Naive thymus-derived CD4-positive, alpha-beta T cell (primary cell): ENCODE results near the gene GPR107. TPM values are rescaled to one million over a fixed set of nuclear protein-coding genes. Genes with fewer than 3 reads are reported as not detected.

ENCODE experiments used
- ATAC-seq: fragments of 150-1000 bp; cut with Tn5 transposase; 2 replicates; pipeline ENCODE4 v1.10.0; 2021; ENCODE audit warnings: mild to moderate bottlenecking, moderate library complexity
- CTCF ChIA-PET: fragments of 350-600 bp; sonication (Branson Sonifier 250); formaldehyde crosslinking; loops from one replicate; lab custom pipeline; 2021; ENCODE audit warnings: antibody characterized with exemption; lab: Charles Lee
- POLR2A ChIA-PET: fragments of 350-600 bp; sonication (Branson Sonifier 250); formaldehyde crosslinking; loops from one replicate; lab custom pipeline; 2021; ENCODE audit warnings: antibody characterized with exemption, inconsistent platforms; lab: Charles Lee
- DNase-seq, 9 donors: peaks; one replicate each; pipeline versions ENCODE4 v3.0.0 to v3.0.0-alpha.2; 2020 to 2022; ENCODE audit warnings: mixed read lengths in 1 of 9
- H3K27ac ChIP-seq: one replicate; pipeline ENCODE4 v1.7.0; 2013; ENCODE audit warnings: mild to moderate bottlenecking, low read depth, low read length, moderate library complexity
- H3K27me3 ChIP-seq, 2 donors: one replicate each; pipeline ENCODE4 v1.7.0; 2013; ENCODE audit warnings: low read length in 2 of 2, mild to moderate bottlenecking in 2 of 2, moderate library complexity in 2 of 2; ENCODE audit not compliant: control insufficient read depth in 2 of 2, insufficient read depth in 2 of 2
- H3K36me3 ChIP-seq, 3 experiments: 1 replicate in 2 of 3; 2 replicates in 1 of 3; pipeline ENCODE4 v1.7.0; 2013; ENCODE audit warnings: low read length in 3 of 3, mild to moderate bottlenecking in 3 of 3, moderate library complexity in 1 of 3; ENCODE audit not compliant: insufficient read depth in 3 of 3, control insufficient read depth in 2 of 3
- H3K4me1 ChIP-seq, 2 donors: one replicate each; pipeline ENCODE4 v1.7.0; 2013; ENCODE audit warnings: low read length in 2 of 2, mild to moderate bottlenecking in 2 of 2, moderate library complexity in 1 of 2; ENCODE audit not compliant: control insufficient read depth in 2 of 2, insufficient read depth in 2 of 2
- H3K4me3 ChIP-seq: 2 replicates; pipeline ENCODE4 v1.7.0; 2013; ENCODE audit warnings: mild to moderate bottlenecking, low read length
- H3K9me3 ChIP-seq, 3 experiments: 1 replicate in 2 of 3; 2 replicates in 1 of 3; pipeline ENCODE4 v1.7.0; 2013; ENCODE audit warnings: low read length in 3 of 3; ENCODE audit not compliant: control insufficient read depth in 2 of 3
- H3K27ac Mint-ChIP-seq, 9 donors: one replicate each; pipeline ENCODE4 v1.8.0; 2020 to 2022; ENCODE audit warnings: mixed read lengths in 9 of 9, mild to moderate bottlenecking in 8 of 9, moderate library complexity in 5 of 9, inconsistent platforms in 2 of 9
- H3K27me3 Mint-ChIP-seq, 5 donors: one replicate each; pipeline ENCODE4 v1.8.0; 2021 to 2022; ENCODE audit warnings: mixed read lengths in 5 of 5, mild to moderate bottlenecking in 1 of 5
- H3K36me3 Mint-ChIP-seq, 5 donors: one replicate each; pipeline ENCODE4 v1.8.0; 2020 to 2022; ENCODE audit warnings: mixed read lengths in 5 of 5, mild to moderate bottlenecking in 3 of 5, inconsistent platforms in 1 of 5
- H3K4me1 Mint-ChIP-seq, 7 donors: one replicate each; pipeline ENCODE4 v1.8.0; 2020 to 2022; ENCODE audit warnings: mixed read lengths in 7 of 7, mild to moderate bottlenecking in 3 of 7, inconsistent platforms in 1 of 7
- H3K4me3 Mint-ChIP-seq, 10 donors: one replicate each; pipeline ENCODE4 v1.8.0; 2020 to 2022; ENCODE audit warnings: mild to moderate bottlenecking in 10 of 10, mixed read lengths in 10 of 10, moderate library complexity in 6 of 10, inconsistent platforms in 2 of 10
- H3K9me3 Mint-ChIP-seq, 11 donors: one replicate each; pipeline ENCODE4 v1.8.0; 2020 to 2022; ENCODE audit warnings: mixed read lengths in 11 of 11, mild to moderate bottlenecking in 4 of 11, inconsistent platforms in 1 of 11, moderate library complexity in 1 of 11
- intact Hi-C, 2 donors: fragments of 100-400 bp; cut with micrococcal nuclease; formaldehyde crosslinking; loops; one replicate each; pipeline ENCODE4 v1.15.1; 2023
- polyA plus RNA-seq, 2 donors: library from polyadenylated mRNA; unstranded; fragments of 300-500 nt; fragmentation: Illumina TruSeq; gene quantifications; one replicate each; pipeline ENCODE4 v1.2.3, GENCODE V29; 2021
- total RNA-seq, 6 experiments: library from RNA in 5 of 6; stranded (reverse) in 5 of 6; gene quantifications; 1 replicate in 5 of 6; 2 replicates in 1 of 6; pipeline ENCODE4 v1.2.3 and lab custom pipeline; 2021 to 2026

Gene GPR107
- total and polyA plus RNA-seq, 7 experiments from 2014 or later, result 2.8 to 24.0 (median 21.9) TPM

DNA sequence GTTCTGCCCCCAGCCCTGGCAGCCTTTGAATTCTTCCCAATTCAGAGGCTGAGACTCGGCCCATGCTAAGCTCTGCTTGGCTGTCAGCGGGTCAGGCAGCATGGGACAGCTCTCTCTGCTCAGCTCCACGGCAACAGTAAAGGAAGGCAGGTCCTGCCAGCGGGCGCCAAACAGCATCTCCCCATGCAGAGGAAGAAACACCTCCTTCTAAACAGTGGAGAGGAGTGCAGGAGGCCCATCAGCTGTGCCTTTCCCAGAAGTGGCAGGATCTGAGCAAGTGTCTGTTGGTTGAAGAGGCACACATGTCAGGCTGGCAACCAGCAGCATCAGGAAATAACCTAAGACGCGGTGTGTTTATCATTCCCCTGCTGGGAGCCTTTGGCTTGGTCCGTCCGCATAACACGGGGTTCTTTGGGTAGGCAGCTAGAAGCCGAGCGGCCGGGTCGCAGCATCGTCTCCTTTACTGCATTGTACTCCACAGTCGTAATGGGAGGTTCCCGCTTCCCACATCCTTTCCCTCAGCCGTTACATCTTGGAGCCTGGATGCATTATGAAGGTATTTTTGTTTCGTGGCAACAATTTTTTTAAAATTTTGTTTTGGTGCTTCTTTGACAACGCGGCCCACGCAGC, 75.8 kb downstream of the GPR107 start:
- H3K9me3 ChIP-seq, result no peaks in the 10 kb centered on the region
- peaks cover 44 to 72% (median 60%) of the 10 kb centered on the region in 7 donors for H3K4me1 Mint-ChIP-seq
- H3K27me3 Mint-ChIP-seq, result no peaks in the 10 kb centered on the region
- DNase-seq, result peak in 4 of 9 donors; percentile 15 to 28 (median 20)
- intact Hi-C loops, result loop anchor here (2.0 to 5.0 kb wide), 5 partner anchors 43 to 448 kb away; partner anchors contain the start of genes FUBP3 (in 1 of the 2) and NCS1 (in 1 of the 2)
- ChIA-PET CTCF (interaction anchor here (2.2 kb wide), 1 partner anchor 22 kb away, joined by 12 read pairs; no protein-coding TSS in a partner anchor), POLR2A (interaction anchor here (1.3 kb wide), 1 partner anchor 111 kb away, joined by 3 read pairs; no protein-coding TSS in a partner anchor)
- no peaks in the 10 kb centered on the region for H3K27me3 ChIP-seq
- peaks cover 0 to under 1% (median 0%) of the 10 kb centered on the region in 3 experiments for H3K36me3 ChIP-seq
- H3K4me3 Mint-ChIP-seq, result peak overlapping the region; percentile 76 to 93 (median 82)
- peak overlapping the region; percentile 89 to 99 (median 95) for H3K27ac Mint-ChIP-seq
- peak overlapping the region; percentile 66 for H3K27ac ChIP-seq
- peaks cover 53 to 55% of the 10 kb centered on the region in 2 donors for H3K4me1 ChIP-seq
- peaks cover 0 to 3% (median 0%) of the 10 kb centered on the region in 11 donors for H3K9me3 Mint-ChIP-seq
- H3K4me3 ChIP-seq, result no peak overlapping the region
- no peak for ATAC-seq
- H3K36me3 Mint-ChIP-seq, result peaks cover 0 to 36% (median 14%) of the 10 kb centered on the region in 5 donors

DNA sequence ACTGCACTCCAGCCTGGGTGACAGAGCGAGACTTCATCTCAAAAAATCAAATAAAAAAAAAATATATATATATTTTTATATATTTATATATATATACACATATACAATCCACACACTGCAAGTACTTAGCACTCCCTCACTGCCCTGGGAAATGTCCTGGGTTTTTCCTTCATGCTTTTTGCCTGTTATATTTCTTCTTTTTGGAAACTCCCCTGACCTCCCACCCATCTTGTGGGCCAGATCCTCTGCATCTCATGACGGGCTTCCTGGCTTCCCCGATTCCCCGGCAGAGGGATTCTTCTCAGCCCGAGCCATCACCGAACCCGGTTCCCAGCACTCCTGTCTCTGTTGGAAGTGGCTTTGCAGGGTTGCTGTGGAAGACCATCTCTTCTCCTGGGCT, 79.0 kb downstream of the GPR107 start:
- Mint-ChIP-seq H3K9me3 (peaks cover 0 to 3% (median 0%) of the 10 kb centered on the region in 11 donors), H3K27ac (peak overlapping the region in 3 of 9 donors; percentile 14 to 43 (median 41)), H3K4me1 (peaks cover 32 to 76% (median 54%) of the 10 kb centered on the region in 7 donors), H3K4me3 (no peak overlapping the region), H3K36me3 (peaks cover 5 to 52% (median 32%) of the 10 kb centered on the region in 5 donors), H3K27me3 (no peaks in the 10 kb centered on the region)
- ChIA-PET CTCF (no interaction called here), POLR2A (no interaction called here)
- H3K4me1 ChIP-seq, result peaks cover 36 to 44% of the 10 kb centered on the region in 2 donors
- ATAC-seq, result no peak
- no peaks in the 10 kb centered on the region for H3K9me3 ChIP-seq
- H3K27ac ChIP-seq, result no peak overlapping the region
- no peak overlapping the region for H3K4me3 ChIP-seq
- intact Hi-C loops, result no loop called here
- DNase-seq, result no peak
- H3K36me3 ChIP-seq, result peaks cover 0 to 19% (median 0%) of the 10 kb centered on the region in 3 experiments
- H3K27me3 ChIP-seq, result no peaks in the 10 kb centered on the region

DNA sequence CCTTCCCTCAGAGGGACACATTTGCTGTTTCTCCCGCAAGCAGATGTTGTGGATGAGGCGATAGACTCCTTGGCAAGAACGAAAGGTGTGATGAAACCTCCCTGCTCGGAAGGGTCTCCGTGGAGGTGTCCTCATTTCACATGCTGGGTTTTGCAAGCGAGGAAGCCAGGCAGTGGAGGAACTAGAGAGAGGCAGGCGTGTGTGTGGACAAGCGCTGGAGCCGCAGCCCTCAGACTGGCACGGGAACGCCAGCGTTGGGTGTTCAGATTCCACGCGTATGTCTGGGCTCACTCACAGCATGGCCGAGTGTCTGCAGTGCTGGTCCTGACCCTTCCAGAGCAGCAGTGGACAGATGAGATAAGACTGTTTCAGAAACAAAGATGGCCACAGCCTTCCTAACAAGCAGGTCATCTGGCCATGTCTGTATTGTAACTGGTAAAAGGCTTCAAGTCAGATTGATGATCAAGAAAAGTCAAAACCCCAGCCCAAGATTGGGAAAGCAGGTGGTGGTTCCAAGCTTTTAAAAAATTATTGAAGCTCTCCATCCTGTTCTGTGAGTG, 83.5 kb downstream of the GPR107 start:
- DNase-seq (no peak), ATAC-seq (no peak)
- CTCF ChIA-PET, result no interaction called here
- H3K36me3 ChIP-seq, result peaks cover 0 to 19% (median 0%) of the 10 kb centered on the region in 3 experiments
- peak overlapping the region in 2 of 9 donors; percentile 6 to 17 for H3K27ac Mint-ChIP-seq
- no peaks in the 10 kb centered on the region for H3K27me3 Mint-ChIP-seq
- intact Hi-C loops, result no loop called here
- H3K27ac ChIP-seq, result no peak overlapping the region
- POLR2A ChIA-PET, result interaction anchor here (0.7 kb wide), 1 partner anchor 104 kb away, joined by 3 read pairs; no protein-coding TSS in a partner anchor
- no peak overlapping the region for H3K4me3 ChIP-seq
- H3K36me3 Mint-ChIP-seq, result peaks cover 5 to 33% (median 25%) of the 10 kb centered on the region in 5 donors
- H3K4me3 Mint-ChIP-seq, result no peak overlapping the region
- H3K9me3 ChIP-seq, result no peaks in the 10 kb centered on the region
- H3K4me1 Mint-ChIP-seq, result peaks cover 13 to 68% (median 44%) of the 10 kb centered on the region in 7 donors
- peaks cover 0 to 3% (median 0%) of the 10 kb centered on the region in 11 donors for H3K9me3 Mint-ChIP-seq
- H3K4me1 ChIP-seq, result peaks cover 5 to 19% of the 10 kb centered on the region in 2 donors
- H3K27me3 ChIP-seq, result no peaks in the 10 kb centered on the region

DNA sequence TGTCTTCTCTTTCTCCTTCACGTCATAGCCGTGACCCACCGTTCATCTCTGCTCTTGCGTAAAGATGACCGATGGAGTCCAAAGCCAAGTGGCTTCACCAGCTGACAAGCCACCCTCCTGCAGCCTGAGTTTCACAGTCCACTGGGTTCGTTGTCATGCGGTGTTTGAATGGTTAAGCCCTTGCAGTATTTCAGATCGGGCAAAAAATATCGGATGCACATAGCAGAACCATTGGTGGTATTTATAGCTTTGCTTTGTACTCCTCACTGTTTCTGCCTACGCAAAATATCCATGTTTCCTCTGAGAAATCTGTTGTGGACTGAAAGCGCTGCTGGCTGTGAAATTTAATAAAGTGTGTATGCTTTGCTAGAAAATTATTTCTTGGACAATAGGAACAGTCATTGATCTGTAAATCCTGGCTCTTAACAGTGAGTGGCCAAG, 84.0 kb downstream of the GPR107 start:
- ChIA-PET CTCF (no interaction called here), POLR2A (interaction anchor here (0.7 kb wide), 1 partner anchor 103 kb away, joined by 3 read pairs; no protein-coding TSS in a partner anchor)
- Mint-ChIP-seq H3K27me3 (no peaks in the 10 kb centered on the region), H3K4me1 (peaks cover 13 to 65% (median 44%) of the 10 kb centered on the region in 7 donors), H3K36me3 (peaks cover 5 to 33% (median 25%) of the 10 kb centered on the region in 5 donors), H3K9me3 (peaks cover 0 to 3% (median 0%) of the 10 kb centered on the region in 11 donors), H3K27ac (peak overlapping the region in 1 of 9 donors; percentile 6), H3K4me3 (no peak overlapping the region)
- Histone ChIP-seq H3K27ac (no peak overlapping the region), H3K9me3 (no peaks in the 10 kb centered on the region), H3K4me1 (peaks cover 5 to 19% of the 10 kb centered on the region in 2 donors), H3K4me3 (no peak overlapping the region), H3K36me3 (peaks cover 0 to 19% (median 0%) of the 10 kb centered on the region in 3 experiments), H3K27me3 (no peaks in the 10 kb centered on the region)
- ATAC-seq (no peak), DNase-seq (no peak)
- intact Hi-C loops, result loop anchor here in 1 of 2 donors (1.0 kb wide), 1 partner anchor 9 kb away; no protein-coding TSS in a partner anchor

DNA sequence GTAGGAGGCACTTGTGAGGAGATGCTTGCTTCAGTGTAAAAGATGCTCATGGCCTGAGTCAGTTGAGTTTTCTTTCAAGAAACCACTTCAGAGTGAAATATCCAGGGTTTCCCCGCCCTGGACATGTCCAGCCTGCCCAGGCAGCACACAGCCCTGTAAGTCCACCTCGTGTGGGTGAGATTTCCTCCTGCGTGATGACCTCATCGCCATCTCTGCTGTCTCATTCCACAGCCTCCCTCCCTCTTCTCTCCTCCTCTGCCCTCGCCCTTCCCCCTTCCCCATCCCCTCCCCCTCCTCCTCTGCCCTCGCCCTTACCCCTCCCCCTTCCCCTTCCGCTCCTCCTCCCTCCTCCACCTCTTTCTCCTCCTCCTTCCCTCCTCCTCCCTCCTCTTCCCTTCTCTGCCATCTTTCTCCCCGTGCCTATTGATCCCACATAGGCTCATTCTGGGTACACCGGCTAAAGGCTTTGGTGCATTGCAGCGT, 84.5 kb downstream of the GPR107 start:
- peak overlapping the region in 7 of 10 donors; percentile 25 to 67 (median 59) for H3K4me3 Mint-ChIP-seq
- H3K4me1 Mint-ChIP-seq, result peaks cover 13 to 60% (median 39%) of the 10 kb centered on the region in 7 donors
- intact Hi-C loops, result loop anchor here in 1 of 2 donors (1.0 kb wide), 1 partner anchor 10 kb away; no protein-coding TSS in a partner anchor
- peaks cover 0 to 19% (median 0%) of the 10 kb centered on the region in 3 experiments for H3K36me3 ChIP-seq
- POLR2A ChIA-PET, result no interaction called here
- peaks cover 0 to 3% (median 0%) of the 10 kb centered on the region in 11 donors for H3K9me3 Mint-ChIP-seq
- H3K27ac ChIP-seq, result no peak overlapping the region
- no peak for DNase-seq
- peaks cover 5 to 29% (median 25%) of the 10 kb centered on the region in 5 donors for H3K36me3 Mint-ChIP-seq
- no peak overlapping the region for H3K4me3 ChIP-seq
- CTCF ChIA-PET, result no interaction called here
- H3K9me3 ChIP-seq, result no peaks in the 10 kb centered on the region
- peak; percentile 61 for ATAC-seq
- H3K27ac Mint-ChIP-seq, result peak overlapping the region in 5 of 9 donors; percentile 32 to 71 (median 53)
- no peaks in the 10 kb centered on the region for H3K27me3 ChIP-seq
- no peaks in the 10 kb centered on the region for H3K27me3 Mint-ChIP-seq
- peaks cover 5 to 19% of the 10 kb centered on the region in 2 donors for H3K4me1 ChIP-seq

DNA sequence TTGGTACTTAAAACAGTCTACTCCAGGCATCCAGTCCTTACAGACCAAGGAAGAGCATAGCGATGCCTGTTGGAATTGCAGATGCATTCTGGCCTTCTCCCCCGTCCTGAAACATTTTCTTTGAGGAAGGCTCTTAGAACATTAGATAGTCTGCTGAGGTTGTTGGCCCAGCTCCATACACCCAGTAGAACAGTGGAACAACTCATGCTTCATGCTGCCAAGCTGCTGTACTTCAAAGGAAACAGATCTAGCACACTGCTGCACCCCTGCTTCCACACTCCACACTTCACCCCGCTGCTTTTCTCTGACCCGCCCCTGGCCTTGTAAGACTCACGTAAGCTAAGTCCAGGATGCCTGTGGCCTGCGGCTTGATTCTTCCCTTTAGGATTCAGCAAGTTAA, 85.1 kb downstream of the GPR107 start:
- peaks cover 0 to 4% (median 2%) of the 10 kb centered on the region in 5 donors for H3K27me3 Mint-ChIP-seq
- Histone ChIP-seq H3K27ac (no peak overlapping the region), H3K4me1 (peaks cover 10 to 19% of the 10 kb centered on the region in 2 donors), H3K4me3 (no peak overlapping the region), H3K9me3 (no peaks in the 10 kb centered on the region), H3K27me3 (no peaks in the 10 kb centered on the region), H3K36me3 (peaks cover 0 to 19% (median 0%) of the 10 kb centered on the region in 3 experiments)
- POLR2A ChIA-PET, result interaction anchor here (0.8 kb wide), 1 partner anchor 11 kb away, joined by 3 read pairs; no protein-coding TSS in a partner anchor
- CTCF ChIA-PET, result no interaction called here
- DNase-seq (peak in 7 of 9 donors; percentile 8 to 51 (median 35)), ATAC-seq (peak; percentile 60)
- H3K36me3 Mint-ChIP-seq, result peaks cover 5 to 25% (median 24%) of the 10 kb centered on the region in 5 donors
- H3K27ac Mint-ChIP-seq, result peak overlapping the region; percentile 6 to 75 (median 53)
- peak overlapping the region; percentile 18 to 67 (median 58) for H3K4me3 Mint-ChIP-seq
- H3K4me1 Mint-ChIP-seq, result peaks cover 16 to 59% (median 41%) of the 10 kb centered on the region in 7 donors
- H3K9me3 Mint-ChIP-seq, result peaks cover 0 to 3% (median 0%) of the 10 kb centered on the region in 11 donors
- intact Hi-C loops, result loop anchor here in 1 of 2 donors (1.0 kb wide), 1 partner anchor 10 kb away; no protein-coding TSS in a partner anchor
